ENCODE results near the gene TFR2.

The TFR2 gene

DNA sequence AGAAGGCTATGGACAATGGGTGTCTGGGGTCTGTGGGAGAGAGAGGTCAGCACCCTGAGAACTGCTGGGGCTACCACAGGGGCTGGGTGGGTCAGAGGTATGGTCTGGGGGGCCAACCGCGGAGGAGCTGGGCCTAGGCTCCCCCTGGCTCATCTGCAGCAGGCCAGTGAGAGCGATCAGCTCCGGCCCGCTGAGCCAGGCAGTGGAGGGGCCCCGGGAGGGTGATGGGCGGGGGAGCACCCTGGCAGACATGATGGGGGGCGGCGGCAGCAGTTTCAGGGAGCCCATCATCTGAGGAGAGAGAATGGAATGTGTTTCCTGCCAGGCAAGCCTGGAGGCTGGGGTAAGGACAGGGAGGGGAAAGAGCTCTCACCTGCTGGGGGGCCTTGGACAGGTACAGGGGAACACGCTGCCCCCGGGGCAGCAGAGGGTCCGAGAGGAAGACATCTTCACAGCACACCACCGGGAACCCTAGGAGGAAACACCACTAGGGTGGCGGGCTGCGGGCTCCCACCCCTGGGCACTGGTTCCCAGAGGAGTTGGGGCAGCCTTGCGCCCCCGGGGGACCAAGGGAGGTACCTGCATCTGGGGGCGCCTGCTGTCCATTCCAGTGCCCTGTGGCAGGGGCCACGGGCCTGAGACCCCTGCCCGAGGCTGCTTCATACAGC, 68.9 kb downstream of the TFR2 start:
- no peak for DNase-seq (ENCODE audit: low spot score)

DNA sequence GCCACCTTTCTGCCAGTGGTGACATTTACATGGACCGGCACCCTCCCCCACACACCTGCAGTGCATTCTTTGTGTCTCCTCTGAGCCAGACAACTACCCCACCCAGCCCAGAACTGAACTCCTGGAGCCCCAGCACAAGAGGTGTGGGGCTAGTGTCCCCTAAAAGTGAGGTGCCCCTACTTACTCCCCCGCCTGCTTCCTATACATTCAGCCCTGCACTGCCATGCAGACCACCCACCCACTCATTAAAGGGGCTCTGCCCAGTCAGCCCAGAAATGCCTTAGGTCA, 69.6 kb downstream of the TFR2 start:
- no peak for DNase-seq (ENCODE audit: low spot score)

DNA sequence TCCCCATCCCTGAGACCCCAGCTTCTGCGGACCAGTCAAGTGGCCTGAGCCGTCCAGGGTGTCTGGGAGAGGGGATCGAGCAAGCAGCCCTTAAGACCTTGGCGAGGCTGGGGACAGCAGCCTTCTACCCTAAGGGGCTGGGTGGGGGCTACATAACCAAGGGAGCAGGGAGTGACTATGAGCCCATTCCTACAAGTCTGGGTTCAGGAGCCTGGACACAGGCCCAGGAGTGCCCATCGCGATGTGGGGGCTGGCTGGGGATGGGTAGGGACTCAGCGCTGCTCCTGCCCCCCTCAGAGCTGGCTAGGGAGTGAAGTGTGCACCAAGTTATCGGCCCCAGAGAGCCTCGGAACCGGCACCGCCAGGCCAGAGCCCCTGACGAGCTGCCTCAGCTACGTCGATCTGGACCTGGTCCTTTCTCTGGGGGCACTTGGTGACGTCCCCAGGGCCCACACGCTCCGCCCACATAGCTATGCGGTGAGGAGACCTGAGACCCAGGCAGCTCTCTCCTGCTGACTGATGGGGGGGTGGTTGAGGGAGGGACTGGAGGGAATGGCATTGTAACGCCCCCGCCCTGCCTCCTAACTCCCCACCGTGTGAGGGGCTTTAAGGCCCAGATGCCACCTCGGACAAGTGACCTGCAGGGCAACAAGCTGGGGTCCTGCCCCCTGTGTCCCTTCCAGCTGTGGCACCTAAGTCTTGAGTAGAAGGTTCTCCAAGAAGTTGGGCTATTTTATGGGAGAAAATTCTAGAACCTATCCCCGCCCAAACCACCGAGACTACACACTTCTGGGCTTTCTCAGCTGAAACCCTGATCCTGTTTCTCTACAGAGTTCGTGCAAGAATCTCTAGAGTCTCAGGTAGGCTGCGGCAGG, 70.2 kb downstream of the TFR2 start:
- DNase-seq (ENCODE audit: low spot score), result no peak

All from GM03348 (cell line).